ENCODE data around the gene OR7D4. TPM values are rescaled to one million over a fixed set of nuclear protein-coding genes. Genes with fewer than 3 reads are reported as not detected.
"Not testable (repeated sequence)": the region's sequence is repeated elsewhere in the genome, so short reads cannot be mapped to it uniquely, and the experiment has no call there.

The OR7D4 gene
- total RNA-seq (2014; rRNA removed; shearing (Covaris generic)) = not detected in 2 replicates

DNA sequence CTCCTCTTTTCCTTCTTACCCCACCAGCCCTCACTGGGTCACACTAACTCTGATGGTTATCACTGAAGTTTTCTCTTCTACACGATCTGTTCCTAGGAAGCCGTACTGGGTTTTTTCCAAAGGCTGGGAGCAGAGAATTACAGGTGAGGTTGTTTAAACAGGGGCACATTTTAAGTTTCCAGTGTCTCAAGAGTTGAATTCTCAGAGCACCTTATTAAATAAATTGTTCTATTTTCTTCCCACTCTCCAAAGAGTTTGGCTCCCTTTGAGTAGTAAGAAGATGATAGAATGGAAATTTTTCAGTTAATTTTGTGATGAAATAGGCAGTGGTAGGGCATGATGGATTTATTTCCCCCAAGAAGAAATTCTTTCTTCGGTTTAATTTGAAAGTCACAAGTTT lies at the start of gene OR7D4:
OR7D4 (minus strand) TSS at position 101 of the 400 bp plus-strand sequence. CDS start 4,752 bp downstream, outside the sequence.
- no peak for DNase-seq (ENCODE audit: low read depth)

DNA sequence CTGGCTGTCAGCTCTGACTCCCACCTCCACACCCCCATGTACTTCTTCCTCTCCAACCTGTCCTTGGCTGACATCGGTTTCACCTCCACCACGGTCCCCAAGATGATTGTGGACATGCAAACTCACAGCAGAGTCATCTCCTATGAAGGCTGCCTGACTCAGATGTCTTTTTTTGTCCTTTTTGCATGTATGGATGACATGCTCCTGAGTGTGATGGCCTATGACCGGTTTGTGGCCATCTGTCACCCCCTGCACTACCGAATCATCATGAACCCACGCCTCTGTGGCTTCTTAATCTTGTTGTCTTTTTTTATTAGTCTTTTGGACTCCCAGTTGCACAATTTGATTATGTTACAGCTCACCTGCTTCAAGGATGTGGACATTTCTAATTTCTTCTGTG lies 31.8 kb upstream of the OR7D4 start:
- DNase-seq (ENCODE audit: low read depth) = no peak

GRCh38 chr19:9250630-9251029 lies 31.2 kb upstream of the OR7D4 start, which contains the start of gene OR7E24:
TSS of gene OR7E24 (plus strand) at chr19:9250930. CDS start at chr19:9251044, 114 bp downstream.
- DNase-seq (ENCODE audit: low read depth) = no peak

GRCh38 chr19:9205501-9206113 lies 13.8 kb downstream of the OR7D4 start:
- DNase-seq (ENCODE audit: low read depth) = peak; percentile 70

DNA sequence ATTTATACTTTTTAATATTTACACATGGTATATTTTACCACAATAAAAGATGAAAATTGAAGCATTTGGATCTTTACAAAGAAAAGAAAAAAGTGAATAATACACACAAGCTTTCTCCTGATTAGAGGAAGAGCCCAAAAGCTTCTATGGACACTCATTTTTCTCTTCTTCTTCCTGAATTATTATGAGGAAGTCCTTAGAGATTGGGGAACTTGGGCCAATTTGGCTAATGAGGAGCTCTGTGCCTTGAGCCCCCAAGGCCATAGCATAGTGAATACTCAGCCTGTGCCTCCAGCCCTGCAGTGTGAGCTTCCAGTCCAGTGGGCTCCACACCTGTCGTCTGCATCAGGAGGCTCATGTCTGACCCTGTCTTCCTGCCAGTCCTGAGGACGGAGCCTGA lies 21.3 kb downstream of the OR7D4 start:
- not testable (repeated sequence) for DNase-seq (ENCODE audit: low read depth)

DNA sequence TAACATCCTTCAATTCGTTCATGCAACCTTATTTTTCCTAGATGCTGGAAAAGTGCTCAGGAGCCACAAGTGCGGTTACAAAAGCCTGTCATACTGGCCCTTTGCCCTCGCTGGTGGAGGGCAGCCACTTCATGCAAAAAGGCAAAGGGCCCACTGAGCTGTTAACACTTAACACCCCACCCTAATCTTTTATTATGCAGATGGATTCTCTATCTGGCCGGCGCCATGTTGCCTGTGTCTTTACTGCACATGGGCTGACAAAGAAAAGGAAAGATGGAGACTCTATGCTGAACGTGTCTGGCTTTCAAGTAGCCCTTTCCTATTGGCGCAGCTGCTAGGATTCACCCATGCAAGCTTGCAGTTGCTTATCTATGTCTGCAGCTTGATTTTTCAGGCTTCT lies 29.9 kb downstream of the OR7D4 start:
- DNase-seq (ENCODE audit: low read depth) = no peak

DNA sequence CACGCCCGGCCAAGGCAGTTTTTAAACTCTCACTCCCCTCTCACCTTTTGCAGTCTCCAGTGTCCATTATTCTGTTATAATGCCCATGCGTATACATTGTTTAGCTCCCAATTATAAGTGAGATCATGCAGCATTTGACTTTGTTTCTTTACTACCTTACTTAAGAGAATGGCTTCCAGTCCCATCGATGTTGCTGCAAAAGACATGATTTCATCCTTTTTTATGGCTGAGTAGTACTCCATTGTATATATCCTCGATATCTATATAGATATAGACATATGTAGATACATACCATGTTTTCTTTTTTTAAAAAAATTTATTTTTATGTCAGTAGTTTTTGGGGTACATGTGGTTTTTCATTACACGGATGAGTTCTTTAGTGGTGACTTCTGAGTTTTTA lies 32.2 kb downstream of the OR7D4 start:
- no peak for DNase-seq (ENCODE audit: low read depth)

- no peak for DNase-seq (ENCODE audit: low read depth)
These were observed 36.4 kb downstream of the OR7D4 start for GRCh38 chr19:9183000-9183399.

- peak; percentile 38 for DNase-seq (ENCODE audit: low read depth)
These were observed 40.5 kb downstream of the OR7D4 start, which contains the start of gene OR7D2 for GRCh38 chr19:9178901-9179300. TSS of gene OR7D2 (plus strand) at chr19:9178979. CDS start at chr19:9185782, 6,803 bp downstream.

GRCh38 chr19:9175326-9175725 lies 44.1 kb downstream of the OR7D4 start:
- DNase-seq (ENCODE audit: low read depth) = no peak

GRCh38 chr19:9171393-9171991 lies 47.9 kb downstream of the OR7D4 start:
- DNase-seq (ENCODE audit: low read depth) = no peak

GRCh38 chr19:9166846-9167245 lies 52.5 kb downstream of the OR7D4 start:
- DNase-seq (ENCODE audit: low read depth) = no peak

GRCh38 chr19:9165261-9165660 lies 54.1 kb downstream of the OR7D4 start:
- DNase-seq (ENCODE audit: low read depth) = no peak

GRCh38 chr19:9161427-9161826 lies 58.0 kb downstream of the OR7D4 start:
- no peak for DNase-seq (ENCODE audit: low read depth)

Other genes with a start within 250 kb of the OR7D4 start
- gene MUC16, start 209.2 kb downstream of the OR7D4 start, total RNA-seq (2014; rRNA removed; shearing (Covaris generic)) = not detected in 2 replicates
- gene OR1M1, start 132.5 kb downstream of the OR7D4 start, total RNA-seq (2014; rRNA removed; shearing (Covaris generic)) = not detected in 2 replicates
- gene OR7G2, start 112.1 kb downstream of the OR7D4 start, total RNA-seq (2014; rRNA removed; shearing (Covaris generic)) = not detected in 2 replicates
- not detected in 2 replicates for gene OR7G1, start 103.8 kb downstream of the OR7D4 start, total RNA-seq (2014; rRNA removed; shearing (Covaris generic))
- gene OR7G3, start 92.6 kb downstream of the OR7D4 start, total RNA-seq (2014; rRNA removed; shearing (Covaris generic)) = not detected in 2 replicates
- gene ZNF317, start 79.2 kb downstream of the OR7D4 start, total RNA-seq (2014; rRNA removed; shearing (Covaris generic)) = 14.0 and 15.3 TPM in 2 replicates
- not detected in 2 replicates for gene OR7D2, start 40.6 kb downstream of the OR7D4 start, total RNA-seq (2014; rRNA removed; shearing (Covaris generic))
- gene OR7E24, start 31.3 kb upstream of the OR7D4 start, total RNA-seq (2014; rRNA removed; shearing (Covaris generic)) = not detected in 2 replicates
- 10.1 and 11.7 TPM in 2 replicates for gene ZNF699, start 90.2 kb upstream of the OR7D4 start, total RNA-seq (2014; rRNA removed; shearing (Covaris generic))
- gene ZNF559, start 104.6 kb upstream of the OR7D4 start, total RNA-seq (2014; rRNA removed; shearing (Covaris generic)) = 14.4 and 21.4 TPM in 2 replicates
- 2.5 and 3.1 TPM in 2 replicates for gene ZNF177, start 143.4 kb upstream of the OR7D4 start, total RNA-seq (2014; rRNA removed; shearing (Covaris generic))
- gene ZNF266, start 216.0 kb upstream of the OR7D4 start, total RNA-seq (2014; rRNA removed; shearing (Covaris generic)) = 10.8 and 11.5 TPM in 2 replicates